PC-9 (cell line): ENCODE results near the gene SIGLEC9.

Source experiments
- CTCF ChIP-seq: fragments of 200-600 bp; sonication (generic); conservative IDR thresholded peaks from 2 replicates; pipeline ENCODE4 v1.6.1; 2017; ENCODE audit warnings: mixed run types, antibody characterized with exemption, mild to moderate bottlenecking, moderate library complexity
- EZH2 ChIP-seq: fragments of 200-600 bp; sonication (generic); IDR thresholded peaks from 2 replicates; pipeline ENCODE4 v1.8.0; 2017; ENCODE audit warnings: antibody characterized with exemption, low read depth

GRCh38 chr19:51091126-51091525 lies 33.6 kb upstream of the SIGLEC9 start:
- no peak for TF ChIP-seq CTCF
- TF ChIP-seq EZH2, result no peak
